GM13977 (cell line): ENCODE measurements around the gene MSL3.
A peak's percentile ranks its signal among the peaks of the same experiment; 100 is the strongest.

ENCODE experiments used
- DNase-seq: peaks from one replicate; pipeline ENCODE4 v3.0.0; 2012; ENCODE audit warnings: low spot score
- CTCF ChIP-seq: IDR thresholded peaks from 2 replicates; pipeline ENCODE4 v1.5.1; 2012; ENCODE audit warnings: mild to moderate bottlenecking, control low read depth; ENCODE audit not compliant: insufficient read depth; ENCODE audit errors: extremely low read depth, missing control alignments
- in situ Hi-C: fragments of 300-500 bp; cut with MboI; formaldehyde crosslinking; loops from one replicate; pipeline ENCODE4 v1.12.0; 2022; ENCODE audit warnings: low sequenced_read_pairs, low pct_unique_long_range_greater_than_20kb, mixed read lengths, inconsistent platforms; ENCODE audit not compliant: unreplicated experiment

The MSL3 gene

GRCh38 chrX:11758400-11759171 lies 549 bp downstream of the MSL3 start:
- DNase-seq = peak; percentile 84
- peak; percentile 62 for TF ChIP-seq CTCF
- in situ Hi-C loops = loop anchor here (25.0 kb wide), 1 partner anchor 621 kb away; no protein-coding TSS in a partner anchor

DNA sequence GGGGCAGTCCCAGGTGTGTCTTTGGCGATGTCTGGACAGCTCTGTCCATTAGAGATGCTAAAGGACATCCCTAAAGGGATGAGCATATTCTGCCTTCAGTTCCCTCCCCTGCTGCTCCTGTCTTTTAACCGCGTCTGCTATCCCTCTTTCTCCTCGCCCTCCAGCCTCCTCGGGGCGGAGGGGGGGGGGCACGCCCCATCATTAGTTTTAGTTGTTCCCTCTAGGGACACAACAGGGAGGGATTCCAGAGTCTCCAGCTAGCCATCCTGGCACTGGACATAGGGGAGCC lies 1.1 kb downstream of the MSL3 start:
- in situ Hi-C loops = loop anchor here (25.0 kb wide), 1 partner anchor 622 kb away; no protein-coding TSS in a partner anchor
- no peak for TF ChIP-seq CTCF
- DNase-seq = no peak

DNA sequence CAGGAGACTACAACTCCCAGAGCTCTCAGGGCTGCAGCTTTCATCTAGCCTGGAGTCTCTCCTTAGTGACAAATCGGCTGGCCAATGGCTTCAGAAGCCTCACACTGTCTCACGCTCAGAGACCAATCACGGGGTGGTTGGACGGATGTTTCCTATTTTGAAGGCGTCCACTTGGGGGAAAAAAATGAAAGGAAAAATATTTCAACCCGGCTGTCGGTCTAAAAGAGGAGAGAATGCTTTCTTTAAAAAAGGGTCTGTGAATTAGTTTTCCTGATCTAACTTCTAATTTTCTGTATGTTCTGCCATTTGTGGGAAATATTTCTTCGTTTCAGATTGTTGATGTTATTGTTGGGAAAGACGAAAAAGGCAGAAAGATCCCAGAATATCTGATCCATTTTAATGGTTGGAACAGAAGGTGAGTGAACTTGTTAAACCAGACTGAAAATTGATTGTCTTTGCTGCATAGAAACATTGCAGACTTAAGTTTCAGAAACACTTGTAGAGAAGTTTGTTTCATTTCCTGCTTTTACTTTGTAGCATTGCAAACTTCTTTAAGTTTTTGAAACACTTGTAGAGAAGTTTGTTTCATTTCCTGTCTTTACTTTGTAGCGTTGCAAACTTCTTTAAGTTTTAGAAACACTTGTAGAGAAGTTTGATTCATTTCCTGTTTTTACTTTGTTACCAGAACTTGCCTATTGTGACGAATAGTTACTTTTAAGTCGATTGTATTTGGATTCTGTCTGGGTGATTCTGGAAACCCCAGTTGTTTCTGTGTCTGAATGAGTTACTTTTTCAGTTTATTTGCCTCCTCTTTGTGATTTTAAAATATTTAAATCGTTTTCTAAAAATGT lies 1.6 kb downstream of the MSL3 start:
- peak; percentile 71 for DNase-seq
- in situ Hi-C loops = loop anchor here (25.0 kb wide), 1 partner anchor 622 kb away; no protein-coding TSS in a partner anchor
- TF ChIP-seq CTCF = no peak

- no peak for TF ChIP-seq CTCF
- in situ Hi-C loops = loop anchor here (25.0 kb wide), 1 partner anchor 624 kb away; no protein-coding TSS in a partner anchor
- DNase-seq = no peak
Measured at GRCh38 chrX:11760958-11761357, 2.9 kb downstream of the MSL3 start.

DNA sequence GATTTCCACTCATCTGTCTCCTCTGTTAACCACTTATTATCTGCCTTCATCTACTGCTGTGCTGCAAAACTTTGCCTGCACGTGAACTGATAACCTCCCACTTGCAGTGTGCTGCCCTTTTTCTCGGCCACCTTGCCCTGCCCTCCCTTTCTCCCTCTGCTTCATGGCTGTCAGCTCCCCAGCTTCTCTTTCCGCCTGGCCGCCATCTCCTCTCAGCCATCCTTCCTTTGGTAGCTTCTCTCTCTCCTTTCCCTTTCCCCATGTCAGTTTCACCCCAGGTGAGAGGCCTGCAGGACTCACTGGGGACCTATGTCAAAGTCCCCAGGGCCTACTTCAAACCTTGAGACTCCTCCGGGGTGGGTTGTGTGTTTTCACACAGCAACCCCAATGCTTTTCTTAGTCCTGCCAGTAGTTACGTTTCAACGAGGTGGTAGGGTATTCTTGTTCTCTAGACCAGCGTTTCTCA lies 6.6 kb downstream of the MSL3 start:
- in situ Hi-C loops = loop anchor here (25.0 kb wide), 1 partner anchor 627 kb away; no protein-coding TSS in a partner anchor
- DNase-seq = no peak

More for the DNA sequence above, 6.6 kb downstream of the MSL3 start:
- TF ChIP-seq CTCF = no peak
